ENCODE measurements around the gene TIMM21. TPM values are rescaled to one million over a fixed set of nuclear protein-coding genes. Genes with fewer than 3 reads are reported as not detected.

TIMM21 gene
- total RNA-seq, 1 donor = 20.7 TPM

- DNase-seq (ENCODE audit: low read depth) = no peak
- H3K4me3 ChIP-seq (ENCODE audit: low read depth, low read length) = no peak overlapping the region
- no peak for TF ChIP-seq CTCF (IDR thresholded peaks at IDR 0.05; ENCODE audit: insufficient read depth, low read depth, low read length)
Measured at GRCh38 chr18:74204526-74205152, 56.3 kb downstream of the TIMM21 start.

Other genes starting within 250 kb of the TIMM21 start
- 0.32 and 0.43 TPM in 2 replicates for gene FBXO15, start 689 bp upstream of the TIMM21 start, total RNA-seq
- 35.4 and 114 TPM in 2 replicates for gene CYB5A, start 143.4 kb downstream of the TIMM21 start, total RNA-seq
- not detected in 2 replicates for gene C18orf63, start 167.3 kb downstream of the TIMM21 start, total RNA-seq

Data from fibroblast of villous mesenchyme (primary cell).